Gastroesophageal sphincter (tissue), 3 donors: ENCODE results near the gene NISCH.

Experiments used
- EP300 ChIP-seq: sonication (generic); formaldehyde crosslinking; IDR thresholded peaks from one replicate; pipeline ENCODE4 v1.6.1; 2017; ENCODE audit warnings: antibody characterized with exemption, mild to moderate bottlenecking
- POLR2A ChIP-seq, 2 donors: fragments of 450-650 bp; IDR thresholded peaks; one replicate each; pipeline ENCODE4 v1.6.1; 2017; ENCODE audit warnings: antibody characterized with exemption in 2 of 2, mild to moderate bottlenecking in 2 of 2, moderate library complexity in 1 of 2
- POLR2AphosphoS5 ChIP-seq: sonication (generic); formaldehyde crosslinking; IDR thresholded peaks from one replicate; pipeline ENCODE4 v1.6.1; 2017; ENCODE audit warnings: antibody characterized with exemption
- TF ChIP-seq, protein P1 (sequence below), 4 experiments: fragments of 200-600 bp in 2 of 4; fragments of 450-650 bp in 2 of 4; sonication (generic) in 1 of 4; IDR thresholded peaks; one replicate each; pipeline ENCODE4 v1.5.1; 2017 to 2019; ENCODE audit warnings: antibody characterized with exemption in 4 of 4, mild to moderate bottlenecking in 2 of 4, moderate library complexity in 2 of 4

DNA sequence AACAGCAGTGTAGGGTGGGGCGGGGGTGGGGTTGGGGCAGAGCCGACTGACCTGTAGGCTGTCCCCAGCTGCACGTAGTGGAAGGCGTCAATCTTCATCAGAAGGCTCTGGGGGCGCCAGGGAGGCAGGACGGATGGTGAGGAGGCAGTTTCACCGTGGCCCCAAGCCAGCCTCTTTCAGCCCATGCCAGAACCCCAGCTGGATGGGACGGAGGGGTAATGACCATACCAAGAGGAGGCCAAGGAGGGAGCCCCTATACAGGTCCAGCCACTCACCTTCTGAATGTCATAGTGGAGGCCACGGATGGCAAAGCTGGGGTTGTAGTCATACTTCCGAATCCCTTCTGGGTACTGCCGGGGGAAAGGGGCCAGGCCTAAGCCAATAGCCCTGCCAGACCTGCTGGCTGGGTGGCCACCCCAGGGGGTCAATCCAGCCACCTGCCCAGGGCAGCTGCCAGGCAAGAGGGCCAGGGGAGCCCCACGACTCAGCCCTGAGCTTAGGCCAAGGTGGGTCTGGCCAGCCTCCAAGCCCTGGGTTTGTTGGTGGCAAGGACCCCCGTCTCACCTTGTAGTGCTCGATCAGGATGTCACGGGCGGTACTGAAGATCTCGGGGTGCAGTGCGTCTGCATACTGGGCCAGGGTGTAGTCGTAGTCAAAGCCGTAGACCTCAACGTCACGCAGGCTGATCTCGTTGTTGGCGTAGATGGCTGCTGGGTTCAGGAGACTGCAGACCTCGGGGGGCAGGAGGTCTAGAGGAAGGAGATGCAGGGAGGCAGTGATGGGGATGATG lies 73.4 kb downstream of the NISCH start:
- TF ChIP-seq, protein P1, sequence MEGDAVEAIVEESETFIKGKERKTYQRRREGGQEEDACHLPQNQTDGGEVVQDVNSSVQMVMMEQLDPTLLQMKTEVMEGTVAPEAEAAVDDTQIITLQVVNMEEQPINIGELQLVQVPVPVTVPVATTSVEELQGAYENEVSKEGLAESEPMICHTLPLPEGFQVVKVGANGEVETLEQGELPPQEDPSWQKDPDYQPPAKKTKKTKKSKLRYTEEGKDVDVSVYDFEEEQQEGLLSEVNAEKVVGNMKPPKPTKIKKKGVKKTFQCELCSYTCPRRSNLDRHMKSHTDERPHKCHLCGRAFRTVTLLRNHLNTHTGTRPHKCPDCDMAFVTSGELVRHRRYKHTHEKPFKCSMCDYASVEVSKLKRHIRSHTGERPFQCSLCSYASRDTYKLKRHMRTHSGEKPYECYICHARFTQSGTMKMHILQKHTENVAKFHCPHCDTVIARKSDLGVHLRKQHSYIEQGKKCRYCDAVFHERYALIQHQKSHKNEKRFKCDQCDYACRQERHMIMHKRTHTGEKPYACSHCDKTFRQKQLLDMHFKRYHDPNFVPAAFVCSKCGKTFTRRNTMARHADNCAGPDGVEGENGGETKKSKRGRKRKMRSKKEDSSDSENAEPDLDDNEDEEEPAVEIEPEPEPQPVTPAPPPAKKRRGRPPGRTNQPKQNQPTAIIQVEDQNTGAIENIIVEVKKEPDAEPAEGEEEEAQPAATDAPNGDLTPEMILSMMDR (IDR thresholded peaks at IDR 0.05): no peak
- TF ChIP-seq POLR2A (IDR thresholded peaks at IDR 0.05): no peak
- no peak for TF ChIP-seq EP300
- TF ChIP-seq POLR2AphosphoS5: no peak
